CD4-positive, alpha-beta T cell treated with Interleukin-6 at 100 ng/mL for 8 hours (primary cell): ENCODE data around the gene ITPR2.
"Not testable (repeated sequence)": the region's sequence is repeated elsewhere in the genome, so short reads cannot be mapped to it uniquely, and the experiment has no call there.

ENCODE experiments used
- DNase-seq: peaks from one replicate; pipeline ENCODE4 v3.0.0-alpha.2; 2020; ENCODE audit warnings: mixed read lengths, low spot score

ITPR2 gene

GRCh38 chr12:26445909-26446308 is 387.1 kb downstream of the ITPR2 start:
- no peak for DNase-seq

GRCh38 chr12:26443309-26443708 is 389.7 kb downstream of the ITPR2 start:
- DNase-seq, result no peak

GRCh38 chr12:26441434-26441833 is 391.6 kb downstream of the ITPR2 start:
- no peak for DNase-seq

- no peak for DNase-seq
Observed at GRCh38 chr12:26435069-26435404, 398.0 kb downstream of the ITPR2 start.

- DNase-seq, result no peak
Observed at GRCh38 chr12:26434299-26435068, 398.5 kb downstream of the ITPR2 start.

- not testable (repeated sequence) for DNase-seq
Observed at GRCh38 chr12:26433701-26434100, 399.3 kb downstream of the ITPR2 start.

GRCh38 chr12:26431211-26431610 is 401.8 kb downstream of the ITPR2 start:
- DNase-seq, result no peak

- DNase-seq, result not testable (repeated sequence)
Observed at GRCh38 chr12:26430596-26430995, 402.4 kb downstream of the ITPR2 start.

- no peak for DNase-seq
Observed at GRCh38 chr12:26429070-26429691, 403.8 kb downstream of the ITPR2 start.

- no peak for DNase-seq
Observed at GRCh38 chr12:26428420-26428819, 404.6 kb downstream of the ITPR2 start.

- DNase-seq, result no peak
Observed at GRCh38 chr12:26426652-26427051, 406.3 kb downstream of the ITPR2 start.

- no peak for DNase-seq
Observed at GRCh38 chr12:26425587-26426260, 407.3 kb downstream of the ITPR2 start.

GRCh38 chr12:26422839-26423398 is 410.1 kb downstream of the ITPR2 start:
- DNase-seq, result no peak

- DNase-seq, result no peak
Observed at GRCh38 chr12:26416550-26416949, 416.4 kb downstream of the ITPR2 start.

- no peak for DNase-seq
Observed at GRCh38 chr12:26410689-26411088, 422.3 kb downstream of the ITPR2 start.

- no peak for DNase-seq
Observed at GRCh38 chr12:26406813-26407212, 426.2 kb downstream of the ITPR2 start.

GRCh38 chr12:26406391-26406790 is 426.6 kb downstream of the ITPR2 start:
- no peak for DNase-seq

- DNase-seq, result no peak
Observed at GRCh38 chr12:26403601-26404000, 429.4 kb downstream of the ITPR2 start.

- no peak for DNase-seq
Observed at GRCh38 chr12:26402648-26403047, 430.3 kb downstream of the ITPR2 start.

- DNase-seq, result no peak
Observed at GRCh38 chr12:26401874-26402273, 431.1 kb downstream of the ITPR2 start.

- DNase-seq, result no peak
Observed at GRCh38 chr12:26400627-26401026, 432.4 kb downstream of the ITPR2 start.

- DNase-seq, result no peak
Observed at GRCh38 chr12:26399381-26399780, 433.6 kb downstream of the ITPR2 start.

GRCh38 chr12:26396402-26396801 is 436.6 kb downstream of the ITPR2 start:
- no peak for DNase-seq
